ENCODE data around the gene UNC13B.

UNC13B gene

GRCh38 chr9:35280399-35280798 is 118.6 kb downstream of the UNC13B start:
- DNase-seq, result no peak

GRCh38 chr9:35285731-35286130 is 123.9 kb downstream of the UNC13B start:
- DNase-seq, result no peak

GRCh38 chr9:35286381-35286780 is 124.6 kb downstream of the UNC13B start:
- DNase-seq, result no peak

GRCh38 chr9:35287987-35288632 is 126.3 kb downstream of the UNC13B start:
- no peak for DNase-seq

- DNase-seq, result no peak
Observed at GRCh38 chr9:35288778-35289177, 127.0 kb downstream of the UNC13B start.

GRCh38 chr9:35293376-35293964 is 131.7 kb downstream of the UNC13B start:
- DNase-seq, result no peak

GRCh38 chr9:35294066-35294465 is 132.3 kb downstream of the UNC13B start:
- DNase-seq, result no peak

GRCh38 chr9:35294556-35294955 is 132.7 kb downstream of the UNC13B start:
- DNase-seq, result no peak

GRCh38 chr9:35295369-35296036 is 133.7 kb downstream of the UNC13B start:
- DNase-seq, result no peak

- DNase-seq, result no peak
Observed at GRCh38 chr9:35303567-35303966, 141.8 kb downstream of the UNC13B start.

- no peak for DNase-seq
Observed at GRCh38 chr9:35306283-35306682, 144.5 kb downstream of the UNC13B start.

GRCh38 chr9:35308316-35308715 is 146.5 kb downstream of the UNC13B start:
- DNase-seq, result no peak

- DNase-seq, result no peak
Observed at GRCh38 chr9:35311891-35312639, 150.3 kb downstream of the UNC13B start.

GRCh38 chr9:35313460-35313859 is 151.7 kb downstream of the UNC13B start:
- DNase-seq, result no peak

- no peak for DNase-seq
Observed at GRCh38 chr9:35313916-35314315, 152.1 kb downstream of the UNC13B start.

- DNase-seq, result no peak
Observed at GRCh38 chr9:35318741-35319140, 156.9 kb downstream of the UNC13B start.

- no peak for DNase-seq
Observed at GRCh38 chr9:35322075-35322885, 160.5 kb downstream of the UNC13B start.

- DNase-seq, result no peak
Observed at GRCh38 chr9:35324966-35325365, 163.2 kb downstream of the UNC13B start.

GRCh38 chr9:35333551-35333950 is 171.7 kb downstream of the UNC13B start:
- DNase-seq, result no peak

GRCh38 chr9:35335164-35335563 is 173.4 kb downstream of the UNC13B start:
- DNase-seq, result no peak

- DNase-seq, result no peak
Observed at GRCh38 chr9:35338086-35338485, 176.3 kb downstream of the UNC13B start.

- DNase-seq, result no peak
Observed at GRCh38 chr9:35338561-35339274, 176.9 kb downstream of the UNC13B start.

Data from NCI-H1092 (cell line).